Brain pericyte (primary cell): Measurements from ENCODE around the gene TPM3.
"Not testable (repeated sequence)": the region's sequence is repeated elsewhere in the genome, so short reads cannot be mapped to it uniquely, and the experiment has no call there.

ENCODE experiments used
- DNase-seq: peaks from one replicate; pipeline ENCODE4 v3.0.0-alpha.2; 2012; ENCODE audit warnings: low read depth, low spot score

TPM3 gene

DNA sequence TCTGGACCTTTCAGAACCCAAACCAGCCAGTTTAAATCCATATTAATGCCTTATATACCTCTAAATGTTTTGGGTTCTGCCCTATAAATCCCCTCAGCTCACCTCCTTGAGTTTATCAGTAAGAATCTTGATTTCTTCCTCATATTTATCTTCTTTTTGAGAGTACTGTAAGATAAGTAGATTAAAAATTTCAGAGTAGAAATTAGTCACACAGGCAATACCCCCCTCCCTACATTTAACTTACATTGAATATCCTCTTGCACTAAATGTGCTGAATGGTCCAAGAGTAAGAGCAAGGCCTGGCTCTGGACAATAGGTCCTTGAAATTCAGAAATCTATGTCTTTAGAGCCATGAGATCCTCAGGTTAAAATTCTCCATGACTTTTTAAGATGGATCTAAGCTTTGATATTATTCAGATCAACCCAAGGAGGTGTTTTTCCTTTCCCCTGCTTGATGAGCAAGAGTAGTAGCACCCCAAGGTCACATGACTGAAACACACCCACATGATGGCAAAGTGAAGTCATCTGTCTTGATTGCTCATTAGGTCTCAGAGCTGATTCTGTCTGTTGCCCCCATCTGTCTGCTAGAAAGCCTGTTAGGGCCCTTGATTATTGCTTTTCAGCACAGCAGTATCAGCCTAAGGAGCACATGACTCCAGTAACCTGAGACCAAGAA is 21.2 kb downstream of the TPM3 start:
- no peak for DNase-seq

DNA sequence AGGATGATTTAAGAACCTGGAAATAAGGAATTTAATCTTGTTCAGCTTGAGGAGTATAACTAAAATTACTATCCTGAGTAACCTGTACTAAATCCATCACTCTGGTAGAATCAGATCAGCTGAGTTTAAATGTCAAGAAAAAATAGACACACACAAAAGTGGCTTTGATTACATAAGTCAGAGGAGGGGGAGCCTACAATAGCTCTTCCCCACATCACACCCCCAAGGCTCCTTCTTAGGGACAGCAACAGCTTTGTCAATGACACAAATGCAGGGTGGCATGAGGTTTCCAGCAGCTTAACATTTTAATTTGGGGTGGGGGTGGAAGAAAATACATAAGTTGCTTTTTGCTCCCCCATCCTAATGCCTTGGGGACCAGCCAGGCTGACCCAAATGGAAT is 24.4 kb downstream of the TPM3 start:
- no peak for DNase-seq

DNA sequence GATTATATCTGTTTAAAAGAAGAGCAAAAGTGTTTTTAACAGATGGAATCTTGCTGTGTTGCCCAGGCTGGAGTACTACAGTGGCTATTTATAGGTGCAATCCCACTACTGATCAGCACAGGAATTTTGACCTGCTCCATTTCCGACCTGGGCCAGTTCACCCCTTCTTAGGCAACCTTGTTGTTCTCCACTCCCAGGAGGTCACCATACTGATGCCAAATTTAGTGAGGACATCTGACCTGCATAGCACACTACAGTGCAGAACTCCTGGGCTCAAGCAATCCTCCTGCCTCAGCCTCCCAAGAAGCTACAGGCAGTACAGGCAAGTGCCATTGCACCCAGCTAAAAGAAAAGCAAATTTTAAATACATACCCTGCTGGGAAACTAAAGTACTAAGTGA is 25.7 kb downstream of the TPM3 start:
- DNase-seq = no peak

DNA sequence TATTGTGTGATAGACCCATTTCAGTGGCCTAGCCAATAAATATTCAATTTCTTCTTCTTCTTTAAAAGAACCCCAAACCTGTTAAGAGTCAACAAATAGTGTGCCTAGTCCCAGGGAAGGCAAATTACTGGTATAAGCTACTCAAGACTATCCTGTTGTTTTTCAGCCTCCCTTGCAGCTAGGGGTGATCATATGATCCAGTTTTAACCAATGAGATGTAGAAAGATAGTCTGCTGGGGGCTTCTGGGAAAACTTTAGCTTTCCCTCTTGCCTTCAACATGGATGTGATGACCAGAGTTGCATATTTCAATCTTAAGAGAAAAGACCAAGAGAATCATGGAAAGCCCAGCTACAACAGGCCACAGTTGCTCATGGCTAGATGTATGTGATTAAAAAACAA is 32.3 kb downstream of the TPM3 start:
- DNase-seq = no peak

DNA sequence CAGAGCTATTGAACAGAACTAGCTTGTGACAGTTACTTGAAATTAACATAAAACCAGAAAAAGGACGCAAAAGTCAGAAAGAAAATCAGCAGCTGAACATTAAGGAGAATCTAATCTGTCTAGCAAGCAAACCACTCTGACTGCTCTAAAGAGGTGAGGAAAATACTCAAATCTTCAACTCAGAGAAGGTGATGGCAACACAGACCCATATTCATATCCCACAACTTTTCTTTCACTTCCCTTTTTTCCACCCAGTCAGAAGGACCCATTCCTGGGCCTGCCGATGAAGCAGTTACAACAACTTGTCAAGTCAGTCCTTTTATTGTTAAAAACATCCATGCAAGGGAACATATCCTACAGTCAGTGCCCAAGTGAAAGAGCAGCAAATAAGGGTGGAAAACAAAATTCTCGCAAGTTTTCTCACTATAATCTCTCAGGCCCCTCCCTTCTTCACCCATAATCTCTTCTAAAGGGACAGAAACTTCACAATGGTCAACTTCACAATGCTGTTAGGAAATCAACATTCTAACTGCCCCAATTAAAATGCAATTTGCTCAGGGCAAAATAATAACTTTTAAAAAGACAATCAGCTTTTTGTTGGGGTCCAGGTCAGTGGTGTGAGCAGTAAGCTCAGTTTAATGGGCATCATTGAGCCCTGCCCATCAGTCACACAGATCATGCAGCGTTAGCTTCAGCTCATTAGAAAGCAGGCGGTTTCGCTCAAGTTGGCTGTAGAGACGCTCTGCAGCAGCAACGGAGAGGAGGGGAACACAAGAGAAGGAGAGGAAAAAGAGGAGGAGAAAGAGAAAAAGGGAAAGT is 33.4 kb downstream of the TPM3 start:
- DNase-seq = no peak

DNA sequence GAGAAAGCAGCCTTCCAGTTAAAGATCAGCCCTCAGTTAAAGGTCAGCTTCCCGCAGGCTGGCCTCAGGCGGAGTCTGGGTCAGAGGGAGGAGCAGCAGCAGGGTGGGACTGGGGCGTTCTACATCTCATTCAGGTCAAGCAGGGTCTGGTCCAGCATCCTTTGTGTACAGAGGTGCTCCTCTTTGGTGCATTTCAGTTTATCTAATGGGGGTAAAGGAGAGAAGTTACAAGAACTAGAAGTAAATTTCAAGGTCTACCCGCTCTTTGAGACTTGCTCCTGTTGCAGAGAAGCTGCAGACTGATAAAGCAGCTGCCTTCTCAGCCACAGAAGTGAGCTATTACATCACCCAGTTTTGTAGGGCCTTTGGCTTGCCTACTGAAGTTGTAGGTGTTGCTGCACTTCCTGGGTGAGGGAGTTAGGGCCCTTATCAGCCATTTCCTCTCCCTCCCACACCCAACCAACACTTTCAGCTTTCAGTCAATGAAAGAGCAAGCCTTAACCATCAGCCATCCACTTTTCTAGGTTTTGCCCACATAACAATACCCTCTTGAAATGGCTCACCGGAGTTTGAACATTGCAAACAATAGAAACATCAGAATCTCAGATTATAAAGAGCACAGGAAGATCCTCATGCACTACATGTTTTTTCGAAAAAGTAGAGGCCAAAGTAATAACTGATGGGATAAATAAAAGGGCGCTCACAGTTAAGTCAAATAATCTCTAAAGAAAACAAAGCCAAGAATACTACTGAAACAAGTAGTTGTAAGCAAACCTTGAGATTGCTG is 34.2 kb downstream of the TPM3 start:
- DNase-seq = no peak

DNA sequence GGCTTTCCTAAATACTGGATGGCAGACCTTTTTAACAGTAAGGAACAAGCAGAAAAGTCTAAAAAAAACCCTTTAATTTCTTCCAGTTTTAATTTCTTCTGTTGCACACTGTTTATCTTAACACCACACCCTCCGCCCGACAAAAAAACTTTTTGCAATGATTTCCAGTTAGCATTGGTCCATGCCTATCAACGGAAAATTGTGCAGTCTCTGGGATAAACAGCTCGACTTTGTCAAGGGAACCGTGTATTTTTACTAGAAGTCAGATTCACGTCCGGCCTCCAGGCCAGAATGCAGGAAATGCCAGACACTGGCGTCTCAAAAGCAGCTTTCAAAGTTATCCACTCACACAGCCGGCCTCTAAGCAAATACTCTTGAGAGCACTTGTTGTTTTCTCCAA is 36.6 kb downstream of the TPM3 start:
- no peak for DNase-seq

DNA sequence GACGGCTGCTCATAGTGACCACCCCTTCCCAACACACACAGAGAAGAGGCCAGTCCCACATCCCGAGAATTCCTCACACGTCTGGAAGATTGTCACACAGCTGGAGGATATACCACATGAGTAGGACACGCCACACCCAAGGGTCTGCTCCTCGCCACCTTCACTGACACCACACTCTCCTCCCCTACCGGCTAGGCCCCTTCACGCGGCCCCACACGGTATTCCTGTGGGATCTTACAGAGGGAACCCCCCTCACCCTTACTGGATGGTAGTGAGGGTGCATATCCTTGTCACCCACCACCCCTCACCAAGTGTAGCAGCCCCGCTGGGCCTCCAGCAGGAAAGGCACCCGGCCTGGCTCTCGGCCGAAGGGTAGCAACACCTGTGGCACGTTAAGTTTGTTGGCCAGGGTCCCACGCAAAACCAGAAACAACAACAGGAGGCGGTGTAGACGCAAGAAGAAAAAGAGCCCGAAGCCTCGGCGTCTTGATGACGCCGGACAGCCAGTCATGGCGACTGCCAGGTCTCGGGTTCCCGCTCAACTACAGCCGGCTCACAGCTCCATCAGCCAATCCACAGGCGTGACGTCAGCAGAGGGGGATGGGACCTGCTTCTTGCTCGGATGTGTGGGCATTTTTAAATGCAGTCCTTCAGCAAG is 37.2 kb downstream of the TPM3 start, which contains the start of gene NUP210L:
NUP210L (minus strand) TSS at position 540 of the 658 bp plus-strand sequence.
- no peak for DNase-seq

DNA sequence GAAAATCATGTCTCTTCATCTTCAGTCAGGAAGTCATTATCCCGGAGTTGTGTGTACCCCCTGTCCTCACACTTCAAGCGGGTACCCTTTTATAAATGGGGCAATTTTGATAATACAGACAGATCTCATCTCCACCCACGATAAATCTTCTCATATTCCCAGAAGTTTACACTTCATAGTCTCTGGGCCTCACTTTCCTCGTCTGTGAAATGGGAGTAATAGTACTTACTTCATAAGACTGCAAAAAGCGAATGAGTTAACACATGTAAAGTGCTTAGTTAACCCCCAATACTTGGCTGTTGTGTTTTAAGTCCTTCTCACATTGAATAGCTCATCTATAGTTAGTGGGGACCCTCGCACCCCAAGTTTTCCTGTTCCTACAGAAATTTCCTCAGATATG is 37.8 kb downstream of the TPM3 start:
- no peak for DNase-seq

DNA sequence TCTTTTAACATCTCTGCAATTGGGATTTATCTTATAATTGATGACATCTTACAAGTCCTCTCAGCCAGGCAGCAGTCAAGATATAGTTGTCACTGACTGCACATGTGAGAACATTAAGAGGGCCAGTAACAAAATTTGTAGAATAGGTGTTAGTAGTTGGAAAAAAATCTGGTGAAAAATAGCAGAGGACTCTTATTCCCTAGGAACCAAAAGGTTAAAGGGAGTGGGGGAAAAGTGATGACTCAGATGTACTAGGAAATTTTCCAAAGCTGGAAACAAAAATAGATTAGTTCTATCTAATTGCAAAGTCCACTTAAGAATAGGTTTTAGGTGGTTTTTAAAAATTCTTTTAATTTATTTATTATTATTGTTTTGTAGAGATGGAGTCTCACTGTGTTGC is 40.6 kb downstream of the TPM3 start:
- no peak for DNase-seq

DNA sequence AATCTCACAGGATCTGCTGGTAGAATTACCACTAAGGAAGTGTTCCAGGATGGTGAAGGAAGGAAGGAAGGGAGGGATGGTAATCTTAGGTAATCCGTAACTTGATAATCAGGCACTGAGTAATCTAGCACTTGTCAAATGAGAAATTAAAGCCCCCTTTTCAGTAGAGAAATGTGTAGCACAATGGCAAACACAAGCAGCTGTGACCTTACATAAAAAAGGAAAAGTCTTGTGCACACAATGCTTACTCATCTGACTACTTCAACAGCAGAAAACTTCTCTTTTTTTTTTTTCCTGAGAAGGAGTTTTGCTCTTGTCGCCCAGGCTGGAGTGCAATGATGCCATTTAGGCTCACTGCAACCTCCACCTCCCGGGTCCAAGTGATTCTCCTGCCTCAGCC is 43.1 kb downstream of the TPM3 start:
- no peak for DNase-seq

DNA sequence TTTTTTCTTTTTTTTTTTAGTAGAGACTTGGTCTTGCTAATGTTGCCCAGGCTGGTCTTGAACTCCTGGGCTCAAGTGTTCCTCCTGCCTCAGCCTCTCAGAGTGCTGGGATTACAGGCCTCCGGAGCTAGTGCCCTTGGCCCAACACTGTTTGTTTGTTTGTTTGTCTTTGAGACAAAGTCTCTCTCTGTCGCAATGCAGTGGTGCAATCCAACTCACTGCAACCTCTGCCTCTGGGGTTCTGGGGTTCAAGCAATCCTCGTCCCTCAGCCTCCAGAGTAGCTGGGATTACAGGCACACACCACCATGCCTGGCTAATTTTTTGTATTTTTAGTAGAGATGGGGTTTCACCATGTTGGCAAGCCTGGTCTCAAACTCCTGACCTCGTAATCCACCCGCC is 44.4 kb downstream of the TPM3 start:
- DNase-seq = not testable (repeated sequence)

DNA sequence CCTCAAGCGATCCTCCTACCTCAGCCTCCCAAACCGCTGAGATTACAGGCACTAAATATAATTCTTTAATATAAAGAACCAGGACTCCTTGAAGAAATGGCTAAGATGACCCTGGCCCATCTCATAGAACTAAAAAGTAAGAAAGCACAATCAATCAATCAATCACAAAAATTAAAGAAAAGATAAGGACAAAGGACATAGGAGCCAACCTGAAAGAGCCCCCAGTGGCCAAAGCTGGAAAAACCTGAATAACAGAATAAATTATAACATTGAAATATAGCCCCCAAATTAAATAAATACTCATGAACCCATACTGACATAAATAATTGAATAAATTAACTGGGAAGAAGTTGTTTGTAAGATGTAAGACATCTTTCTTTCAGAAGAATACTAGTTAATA is 45.9 kb downstream of the TPM3 start:
- DNase-seq = no peak

DNA sequence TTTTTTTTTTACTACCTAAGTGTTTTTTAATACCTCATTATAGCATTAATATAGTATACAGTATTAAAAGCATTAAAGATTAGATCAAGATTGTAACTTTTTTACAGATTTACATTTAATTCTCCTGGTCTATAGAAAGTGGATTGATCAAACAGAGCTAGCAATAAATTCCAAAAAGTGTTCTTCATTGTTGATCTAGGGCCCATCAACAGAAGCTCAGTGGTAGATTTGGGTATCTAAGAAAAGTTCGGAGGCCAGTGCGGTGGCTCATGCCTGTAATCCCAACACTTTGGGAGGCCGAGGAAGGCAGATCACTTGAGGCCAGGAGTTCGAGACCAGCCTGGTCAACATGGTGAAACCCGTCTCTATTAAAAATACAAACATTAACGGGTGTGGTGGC is 49.5 kb downstream of the TPM3 start:
- no peak for DNase-seq

DNA sequence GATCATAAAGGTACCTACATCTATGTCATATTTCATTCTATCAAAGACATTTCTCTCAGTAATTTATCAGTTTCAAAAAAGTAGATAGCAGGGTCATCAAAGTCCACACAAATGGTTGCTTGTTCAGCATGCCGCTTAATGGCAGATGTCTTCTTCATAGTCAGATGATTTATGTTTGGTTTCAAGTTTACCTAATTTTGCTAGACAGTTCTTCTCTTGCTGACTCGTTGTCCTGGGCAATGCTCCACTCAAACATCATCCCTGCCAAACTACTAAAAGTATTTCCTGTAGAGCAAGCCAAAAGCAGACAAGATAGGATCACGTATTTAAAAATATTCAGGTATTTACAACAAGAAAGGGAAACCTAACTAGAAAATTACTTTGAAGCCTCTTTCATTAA is 50.7 kb downstream of the TPM3 start:
- DNase-seq = no peak

DNA sequence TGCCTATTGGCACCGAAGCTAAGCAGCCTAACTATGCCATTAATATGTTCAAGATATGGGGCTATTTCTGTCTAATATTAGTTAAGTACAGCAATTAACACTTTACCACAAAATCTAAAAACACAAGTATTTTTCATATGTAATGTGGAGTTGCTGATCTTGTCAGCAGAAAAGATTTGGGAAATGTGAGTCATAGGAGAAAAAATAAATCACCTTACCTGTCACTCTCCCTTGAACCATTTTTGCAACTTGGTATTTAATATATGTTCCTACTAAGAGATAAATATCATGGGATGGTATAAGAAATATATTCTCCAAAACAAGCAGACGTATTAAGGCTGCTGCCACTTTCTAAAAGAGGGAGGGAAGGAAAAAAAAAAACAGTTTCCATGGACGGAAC is 54.0 kb downstream of the TPM3 start:
- DNase-seq = no peak

DNA sequence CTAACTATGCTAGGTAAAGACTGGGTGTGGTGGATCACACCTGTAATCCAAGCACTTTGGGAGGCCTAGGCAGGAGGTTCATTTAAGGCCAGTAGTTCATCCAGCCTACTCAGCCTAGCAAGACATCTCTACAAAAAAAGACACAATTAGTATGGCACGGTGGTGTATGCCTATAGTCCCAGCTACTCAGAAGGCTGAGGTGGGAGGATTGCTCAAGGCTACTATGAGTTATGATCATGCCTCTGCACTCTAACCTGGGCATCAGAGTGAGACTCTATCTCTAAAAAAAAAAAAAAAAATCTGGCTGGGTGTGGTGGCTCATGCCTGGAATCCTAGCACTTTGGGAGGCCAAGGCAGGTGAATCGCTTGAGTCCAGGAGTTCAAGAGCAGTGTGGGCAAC is 58.6 kb downstream of the TPM3 start:
- no peak for DNase-seq

DNA sequence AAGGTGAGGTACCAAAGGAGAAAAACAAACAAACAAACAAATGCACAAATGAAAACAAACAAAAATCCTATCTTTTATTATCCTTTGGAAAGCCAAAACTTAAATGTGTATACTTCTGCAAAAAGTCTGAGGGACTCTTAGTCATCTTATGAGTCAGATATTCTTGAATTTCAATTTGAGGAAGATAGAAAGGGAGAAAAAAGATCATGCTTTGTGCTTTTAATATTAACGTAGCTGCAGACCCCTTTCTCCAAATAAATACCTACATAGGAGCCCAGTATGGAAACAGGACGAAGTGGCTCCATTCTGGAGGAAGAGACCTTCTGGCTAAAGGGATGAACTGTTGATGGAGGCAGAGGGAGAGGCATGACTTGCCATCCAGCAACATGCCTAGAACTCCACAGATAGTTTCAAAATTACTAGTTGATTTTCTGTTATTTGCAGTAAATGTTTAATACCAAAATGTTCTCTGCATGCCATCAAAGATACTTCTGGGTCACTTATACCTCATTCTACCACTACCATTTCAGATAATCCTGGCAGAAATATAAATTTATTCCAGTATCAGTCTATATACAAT is 62.4 kb downstream of the TPM3 start:
- DNase-seq = no peak

DNA sequence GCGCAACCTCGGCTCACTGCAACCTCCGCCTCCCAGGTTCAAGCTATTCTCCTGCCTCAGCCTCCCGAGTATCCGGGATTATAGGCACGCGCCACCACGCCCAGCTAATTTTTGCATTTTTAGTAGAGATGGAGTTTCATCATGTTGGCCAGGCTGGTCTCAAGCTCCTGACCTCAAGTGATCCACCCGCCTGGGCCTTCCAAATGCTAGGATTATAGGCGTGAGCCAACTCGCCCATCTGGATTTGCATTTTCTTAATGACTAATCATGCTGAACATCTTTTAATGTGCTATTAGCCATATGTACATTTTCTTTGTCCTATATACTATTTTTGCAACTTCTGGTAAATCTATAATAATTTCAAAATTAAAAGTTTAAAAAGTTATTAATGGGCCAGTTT is 68.7 kb downstream of the TPM3 start:
- DNase-seq = not testable (repeated sequence)

DNA sequence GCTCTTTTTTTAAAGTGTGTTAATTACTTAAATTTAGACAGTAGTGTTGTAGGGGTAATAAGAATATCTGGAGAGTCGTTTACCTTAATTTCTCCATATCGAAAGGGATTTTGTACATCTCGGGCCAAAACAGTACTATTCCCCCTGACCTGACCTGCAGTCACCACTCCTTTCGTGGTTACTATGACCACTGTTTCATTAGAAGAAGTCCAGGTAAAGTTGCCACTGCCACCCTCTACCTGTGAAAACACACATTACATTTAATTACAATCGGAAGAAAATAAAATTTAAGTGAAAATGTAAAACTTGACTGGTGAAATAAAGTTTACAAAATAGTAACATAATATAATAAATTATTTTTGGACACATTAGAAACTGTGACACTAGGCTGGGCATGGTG is 74.3 kb downstream of the TPM3 start:
- DNase-seq = no peak

DNA sequence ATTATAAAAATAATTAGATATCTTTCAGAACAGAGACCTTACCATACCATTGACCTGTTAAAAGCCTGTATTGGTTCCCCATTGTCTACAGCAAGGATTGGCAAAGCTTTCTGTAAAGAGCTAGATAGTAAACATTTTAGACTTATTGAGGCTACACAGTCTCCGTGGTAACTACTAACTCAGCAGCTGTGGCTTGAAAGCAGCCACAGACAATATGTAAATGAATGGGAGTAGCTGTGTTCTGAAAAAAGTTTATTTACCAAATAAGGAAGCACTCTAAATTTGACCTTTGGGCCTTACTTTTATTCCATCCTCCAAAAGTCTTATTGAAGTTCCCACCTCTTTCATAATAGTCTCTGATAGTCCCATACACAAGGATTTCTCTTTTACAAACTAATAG is 76.7 kb downstream of the TPM3 start:
- no peak for DNase-seq
